Measurements from ENCODE around the gene MYO10.

Gene MYO10

DNA sequence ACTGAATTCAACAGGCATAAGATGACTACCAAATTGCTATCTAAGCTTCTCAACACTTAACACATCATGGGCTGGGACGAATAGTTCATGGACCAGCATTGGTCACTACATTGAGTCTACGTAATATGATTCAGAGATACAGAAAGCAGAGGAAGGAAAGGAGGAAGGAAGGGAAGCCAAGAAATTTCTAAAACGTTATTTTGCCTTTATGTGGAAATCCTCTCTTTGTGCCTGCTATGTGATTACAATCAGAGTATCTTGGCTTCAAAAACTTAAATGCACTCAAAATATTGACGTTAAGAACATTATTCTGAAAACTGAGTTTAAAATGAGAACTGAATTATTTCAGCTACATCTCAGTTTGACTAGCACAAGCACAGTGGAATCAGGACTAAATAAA, 231.1 kb downstream of the MYO10 start:
- no peak for DNase-seq

DNA sequence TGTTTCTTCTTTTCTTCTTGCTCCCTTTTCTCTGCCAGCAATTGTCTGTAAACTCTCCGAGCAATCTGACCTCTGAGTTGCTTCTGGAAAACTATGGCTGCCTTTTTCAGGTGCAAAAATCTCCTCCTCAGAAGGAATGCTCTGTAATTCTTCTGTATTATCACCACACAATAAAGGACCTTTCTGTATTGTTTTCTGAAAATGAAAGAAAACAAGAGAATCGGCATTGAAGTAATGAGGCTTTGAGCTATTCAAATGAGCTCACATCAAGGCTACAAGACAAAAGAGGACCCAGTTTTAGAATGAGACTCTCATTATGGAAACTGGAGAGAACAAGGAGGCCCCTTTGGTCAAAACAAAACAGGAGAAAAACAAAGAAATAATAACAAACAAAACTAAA, 233.1 kb downstream of the MYO10 start:
- no peak for DNase-seq

DNA sequence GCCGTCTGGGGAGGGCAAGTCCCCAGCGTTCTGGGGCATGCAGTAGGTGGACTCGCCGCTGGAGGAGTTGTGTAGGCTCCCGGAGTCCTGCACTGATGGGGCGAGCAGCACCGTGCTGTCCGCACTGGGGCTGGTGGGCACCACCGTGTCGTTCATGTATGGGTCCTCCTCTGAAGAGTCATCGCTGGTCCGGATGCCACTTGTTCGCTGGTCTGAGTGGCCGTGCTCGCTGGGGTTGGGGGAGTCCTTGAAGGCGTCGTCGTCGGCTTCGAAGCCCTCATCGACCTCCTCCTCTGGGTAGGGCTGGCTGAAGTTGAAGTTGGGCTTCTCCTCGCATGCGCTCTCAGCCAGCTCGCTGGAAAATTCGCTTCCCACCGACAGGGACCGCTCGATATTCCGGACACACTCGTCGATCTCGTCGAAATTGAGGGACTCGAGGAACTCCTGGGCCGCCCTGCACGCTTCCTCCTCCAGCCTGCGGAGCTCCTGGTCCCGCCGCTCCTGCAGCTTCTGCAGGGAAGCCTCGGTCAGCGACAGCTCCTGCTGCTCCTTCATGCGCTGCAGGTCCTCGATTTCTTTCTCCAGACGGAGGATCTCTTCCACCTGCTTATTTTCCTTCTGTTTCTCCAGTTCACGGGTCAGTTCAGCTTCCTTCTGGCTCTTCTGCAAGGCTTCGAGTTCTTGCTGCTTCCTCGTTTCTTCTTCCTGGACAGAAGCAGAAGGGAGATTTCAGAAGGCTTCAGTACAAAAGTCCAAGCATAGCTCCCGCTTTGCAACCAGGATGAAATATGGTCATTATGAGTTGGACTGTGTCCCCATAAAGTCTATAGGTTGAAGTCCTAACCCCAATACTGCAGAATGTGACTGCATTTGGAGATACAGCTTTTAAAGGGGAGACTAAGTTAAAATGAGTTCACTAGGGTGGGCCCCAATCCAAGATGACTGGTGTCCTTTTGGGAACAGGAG, 234.7 kb downstream of the MYO10 start:
- DNase-seq: no peak

DNA sequence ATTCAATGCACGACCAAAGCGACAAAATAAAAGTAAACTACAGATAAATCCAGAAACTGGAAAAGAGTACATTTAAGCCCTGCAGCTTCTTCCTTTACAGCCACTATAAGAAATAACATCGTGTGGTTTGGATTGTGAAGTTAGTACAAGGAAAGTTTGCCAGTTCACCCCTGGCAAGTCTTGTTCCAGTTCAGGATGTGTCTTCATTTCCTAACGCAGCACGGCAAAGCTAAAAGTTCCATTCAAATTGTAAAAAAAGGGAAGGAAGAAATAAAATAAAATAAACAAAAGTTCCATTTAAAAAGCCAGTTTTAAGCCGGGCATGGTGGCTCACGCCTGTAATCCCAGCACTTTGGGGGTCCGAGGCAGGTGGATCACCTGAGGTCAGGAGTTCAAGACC, 236.0 kb downstream of the MYO10 start:
- no peak for DNase-seq

DNA sequence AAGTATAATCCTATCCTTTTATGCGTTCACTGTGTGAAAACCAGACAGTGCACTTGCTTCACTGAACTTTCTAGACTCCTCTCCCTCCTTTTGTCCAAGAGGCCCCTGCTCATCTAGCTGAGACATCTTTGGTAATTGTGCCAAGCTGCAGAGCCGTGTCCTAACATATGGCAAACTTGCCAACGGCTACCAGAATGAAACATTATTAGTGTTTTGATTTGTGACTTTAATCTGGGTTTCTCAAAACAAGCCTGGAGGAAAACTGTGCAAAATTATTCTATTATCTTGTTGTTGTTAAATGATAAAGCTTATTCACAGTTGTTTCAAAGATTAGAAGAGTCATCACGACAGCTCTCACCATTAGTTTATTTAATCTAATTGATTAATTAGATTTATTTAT, 240.3 kb downstream of the MYO10 start:
- no peak for DNase-seq

DNA sequence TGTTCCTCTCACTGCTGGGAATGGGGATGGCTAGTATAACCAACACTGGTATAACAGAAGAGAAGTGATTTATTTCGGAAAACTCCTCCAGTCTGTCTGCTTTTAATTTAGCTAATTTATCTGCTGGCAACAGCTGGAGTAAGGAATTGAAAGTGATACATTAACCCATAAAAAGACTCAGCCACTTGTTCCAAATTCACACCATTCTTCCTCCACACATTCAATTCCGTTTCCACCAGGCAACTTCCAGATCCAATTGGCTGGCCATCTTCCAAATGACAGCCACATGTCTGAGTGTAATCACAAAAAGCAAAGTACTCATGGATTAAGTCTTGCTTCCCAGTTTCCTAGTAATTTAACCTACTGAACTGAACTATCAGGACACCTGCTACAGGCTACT, 242.2 kb downstream of the MYO10 start:
- DNase-seq: no peak

DNA sequence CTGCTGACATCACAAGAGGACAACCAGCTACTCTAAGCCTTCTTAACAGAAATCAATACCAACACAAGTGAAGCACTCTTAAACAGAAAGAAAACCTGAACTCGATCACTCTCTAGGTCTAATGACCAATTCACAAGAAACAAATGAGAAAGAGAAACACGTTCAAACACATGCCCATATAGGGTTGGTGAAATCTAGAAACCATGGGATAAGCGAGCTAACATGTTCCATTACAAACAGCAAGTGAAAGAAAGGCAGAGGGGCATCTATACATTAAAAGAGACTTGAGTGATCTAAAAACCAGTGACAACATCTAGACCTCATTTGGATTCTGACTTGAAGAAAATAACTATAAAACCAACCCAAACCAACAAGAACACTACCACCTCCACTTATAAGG, 244.4 kb downstream of the MYO10 start:
- DNase-seq: no peak

DNA sequence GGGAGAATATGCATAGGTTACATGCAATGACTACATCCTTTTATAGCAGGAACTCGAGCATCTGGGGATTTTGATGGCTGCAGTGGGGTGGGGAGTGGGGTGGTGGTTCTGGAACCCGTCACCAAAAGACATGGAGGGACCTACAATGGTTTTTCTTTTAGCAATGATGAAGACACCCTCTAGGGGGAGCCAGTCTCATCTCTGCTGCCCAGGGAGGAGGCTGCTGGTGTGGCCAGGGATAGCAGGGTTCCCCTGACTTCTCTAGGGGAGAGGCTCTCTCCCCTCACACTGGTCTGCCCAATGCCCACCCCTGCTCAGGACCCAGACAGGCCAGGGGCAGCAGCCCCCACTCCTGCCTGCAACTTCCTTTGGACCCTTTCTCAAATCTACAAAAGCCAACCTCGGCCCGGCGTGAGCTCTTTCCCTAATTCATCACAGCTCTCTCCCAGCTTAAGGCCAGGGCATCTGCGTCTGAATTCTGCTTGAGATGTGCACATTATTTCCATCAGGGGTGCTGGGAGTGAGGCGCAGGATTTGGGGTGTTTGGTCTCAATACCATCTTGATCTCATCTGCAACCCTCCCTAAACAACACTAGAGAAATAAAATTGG, 245.7 kb downstream of the MYO10 start:
- DNase-seq: peak in 1 of 3 experiments; percentile 51

DNA sequence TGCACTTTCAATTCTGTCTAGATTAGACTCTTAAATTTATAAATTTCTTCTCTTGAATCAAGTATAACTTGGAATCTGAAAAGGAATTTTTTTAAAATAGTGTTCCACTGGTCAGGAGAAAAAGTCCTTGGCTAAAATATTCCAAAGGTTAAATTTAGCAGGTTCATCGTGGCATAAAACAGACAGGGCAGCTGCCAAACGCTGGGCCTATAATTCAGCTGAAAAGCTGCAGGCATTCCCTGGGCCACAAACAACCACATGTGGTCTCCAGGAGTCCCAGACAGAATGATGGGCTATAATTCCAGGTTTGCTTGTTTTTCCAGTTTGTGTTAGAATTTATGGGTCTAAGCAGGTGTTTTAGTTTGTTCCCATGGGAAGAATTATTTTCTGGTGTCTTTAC, 248.2 kb downstream of the MYO10 start:
- DNase-seq: peak in 1 of 3 experiments; percentile 21

DNA sequence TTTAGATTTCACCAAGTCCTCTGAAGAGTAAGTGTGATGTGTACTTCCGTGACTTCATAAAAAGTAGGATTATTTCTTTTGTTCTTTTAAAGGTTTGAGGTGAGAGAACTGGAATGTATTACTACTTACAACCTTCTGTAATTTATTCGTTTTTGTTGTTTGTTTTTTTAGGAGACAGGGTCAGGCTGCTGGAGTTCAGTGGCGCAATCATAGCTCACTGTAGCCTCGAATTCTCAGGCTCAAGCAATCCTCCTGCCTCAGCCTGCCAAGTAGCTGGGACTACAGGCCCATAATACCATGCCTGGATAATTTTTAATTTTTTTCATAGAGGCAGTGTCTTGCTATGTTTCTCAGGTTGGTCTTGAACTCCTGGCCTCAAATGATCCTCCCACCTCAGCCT, 251.0 kb downstream of the MYO10 start:
- no peak for DNase-seq

DNA sequence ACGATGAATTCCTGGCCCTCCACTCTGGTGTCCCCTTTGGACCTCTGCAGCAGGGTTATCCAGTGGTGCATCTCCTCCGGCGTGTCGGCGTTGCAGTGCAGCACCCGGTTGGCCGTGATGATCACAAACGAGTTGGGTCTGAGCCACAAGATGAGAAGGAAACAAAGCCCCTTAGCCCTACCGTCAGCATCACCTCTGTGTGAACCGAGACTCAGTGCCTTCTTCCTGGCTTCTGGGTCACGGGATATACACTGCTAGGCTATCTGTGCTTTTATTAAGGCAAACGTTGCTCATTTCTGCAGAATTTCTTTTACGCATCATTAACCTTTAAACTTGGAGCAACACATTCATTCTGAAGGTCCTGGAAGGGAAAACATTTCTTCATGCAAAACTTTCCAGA, 254.2 kb downstream of the MYO10 start:
- no peak for DNase-seq

DNA sequence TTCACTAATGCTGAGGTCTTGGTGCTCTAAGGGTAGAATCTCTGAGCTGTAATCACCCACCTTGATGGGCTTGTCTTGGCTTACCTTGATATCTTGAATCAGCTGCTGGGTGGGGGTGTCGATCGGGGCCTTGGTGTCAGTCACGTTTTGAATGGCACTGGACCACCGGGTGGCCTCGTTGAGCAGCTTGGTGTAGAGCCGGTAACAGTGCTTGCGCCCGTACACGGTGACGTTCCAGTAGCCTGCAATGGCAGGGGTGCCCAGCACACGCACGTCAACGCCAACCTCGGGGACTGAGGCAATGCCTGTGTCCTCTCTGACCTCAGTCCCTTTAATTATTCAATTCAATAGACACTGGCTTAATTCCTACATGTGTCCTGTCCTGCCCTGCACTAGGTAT, 256.2 kb downstream of the MYO10 start:
- peak in 1 of 3 experiments; percentile 8 for DNase-seq

DNA sequence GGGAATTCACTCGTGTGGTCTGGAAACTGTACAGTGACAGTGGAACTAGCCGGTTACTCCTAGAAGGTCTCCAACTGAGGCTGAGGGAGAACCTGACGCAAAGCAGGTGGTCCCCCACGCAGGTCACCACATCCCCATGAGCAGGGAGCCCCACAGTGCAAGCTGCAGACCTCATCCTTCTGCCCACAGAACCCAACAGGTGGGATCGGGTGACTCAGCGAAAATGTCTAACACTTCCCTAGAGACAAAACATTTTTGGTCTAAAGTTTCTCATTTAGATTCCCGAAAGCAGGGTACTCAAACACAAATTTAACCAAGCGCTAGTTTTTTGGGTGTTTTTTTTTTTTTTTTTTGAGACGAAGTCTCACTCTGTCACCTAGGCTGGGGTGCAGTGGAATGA, 256.9 kb downstream of the MYO10 start:
- DNase-seq: no peak

DNA sequence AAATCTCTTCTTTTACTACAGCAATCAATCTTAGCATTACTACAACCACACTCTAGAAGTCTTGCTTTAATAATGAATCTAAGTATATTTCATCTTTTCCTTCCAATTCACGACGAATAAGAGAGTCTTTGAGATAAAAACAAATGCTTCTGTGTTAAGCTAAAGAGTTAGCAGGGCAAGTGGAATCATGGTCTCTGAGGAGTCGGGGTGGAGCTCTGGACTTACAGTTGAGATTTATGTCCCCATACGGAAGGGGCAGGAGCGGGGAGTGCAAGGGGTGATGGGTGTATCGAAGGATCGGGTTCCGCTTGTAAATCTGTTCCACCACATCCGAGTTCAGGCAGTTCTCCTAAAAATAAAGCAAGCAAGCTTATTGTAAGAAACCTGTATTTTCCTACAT, 260.3 kb downstream of the MYO10 start:
- DNase-seq: no peak

DNA sequence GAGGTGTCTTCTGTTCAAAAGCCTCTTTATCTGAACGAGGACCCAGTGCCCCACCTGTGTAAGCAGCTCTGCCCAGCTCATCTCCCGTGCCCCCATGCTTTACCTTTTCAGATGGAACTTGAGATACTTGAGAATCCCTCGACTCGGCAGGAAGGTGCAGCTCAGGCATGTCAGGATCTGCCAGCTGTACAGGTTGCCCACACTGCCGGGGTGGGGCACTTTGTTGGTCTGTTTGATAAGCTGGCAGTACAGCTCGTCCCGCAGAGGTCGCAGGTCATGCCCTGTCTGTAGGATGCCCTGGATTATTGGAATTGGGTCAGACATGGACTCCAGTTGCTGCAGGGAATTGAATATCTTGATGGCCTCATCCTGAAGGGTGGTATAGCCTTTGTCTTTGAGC, 261.3 kb downstream of the MYO10 start:
- DNase-seq: peak in 1 of 3 experiments; percentile 7

DNA sequence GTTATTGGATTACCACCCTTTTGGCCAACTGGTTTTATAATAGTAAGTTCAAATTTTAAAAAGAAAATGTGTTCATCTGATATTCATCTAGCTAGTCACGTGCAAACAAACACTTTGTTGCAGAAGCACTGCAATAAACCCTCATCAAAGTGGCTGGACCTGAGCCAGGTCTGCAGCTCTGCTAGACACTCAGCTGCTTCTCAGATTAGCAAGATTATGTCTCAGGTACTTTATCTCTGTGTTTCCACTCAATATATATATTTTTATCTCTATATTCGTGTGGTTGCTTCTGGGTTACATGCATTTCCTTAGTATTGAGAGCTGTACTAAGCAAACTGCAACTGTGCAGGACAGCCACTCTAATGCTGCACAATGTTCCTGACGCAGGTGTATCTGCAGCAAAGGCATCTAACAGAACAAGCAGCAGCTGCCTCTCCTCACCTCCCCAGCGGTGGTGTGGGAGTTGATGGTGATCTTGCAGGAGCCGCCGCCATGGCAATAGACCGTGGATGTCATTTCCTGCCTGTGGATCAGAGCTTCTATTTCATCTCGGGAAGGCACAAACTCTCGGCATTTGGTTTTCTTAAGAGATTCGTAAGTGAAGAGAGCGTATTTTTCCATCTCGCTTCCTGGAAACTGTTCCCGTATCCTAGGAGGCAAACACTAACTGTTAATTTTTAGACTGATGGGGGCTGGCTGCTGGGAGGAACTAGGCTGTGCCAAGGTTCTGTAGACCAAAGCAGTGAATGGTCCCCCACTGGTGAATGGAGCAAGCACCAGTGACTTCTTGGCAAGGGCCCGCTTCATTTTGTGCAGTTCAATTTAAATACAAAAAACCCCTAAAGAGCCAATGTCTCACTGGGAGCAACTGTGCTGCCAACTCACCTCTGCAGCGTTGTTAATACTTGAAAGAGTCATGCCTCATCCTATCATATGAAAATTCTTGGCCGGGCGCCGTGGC, 262.6 kb downstream of the MYO10 start:
- DNase-seq: peak in 2 of 3 experiments; percentile 43 to 66

DNA sequence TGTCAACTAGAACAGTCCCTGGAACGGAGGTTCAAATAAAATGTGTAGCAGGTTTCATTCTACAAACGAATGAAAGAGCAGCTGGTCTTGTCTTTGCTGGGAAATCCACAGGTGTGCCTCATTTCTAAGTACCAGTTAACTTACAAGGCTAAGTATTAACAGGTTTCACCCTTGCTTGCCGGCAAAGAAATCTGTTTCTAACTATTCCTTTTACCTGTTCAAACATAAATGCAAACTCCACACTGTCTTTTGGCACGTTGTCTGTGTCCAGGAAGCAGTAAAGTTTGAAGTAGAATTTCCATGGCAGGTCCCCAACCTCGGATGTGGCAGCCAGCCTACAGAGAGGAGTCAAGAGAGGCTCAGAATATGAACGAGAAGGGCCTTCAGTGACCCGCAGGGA, 264.9 kb downstream of the MYO10 start:
- no peak for DNase-seq

DNA sequence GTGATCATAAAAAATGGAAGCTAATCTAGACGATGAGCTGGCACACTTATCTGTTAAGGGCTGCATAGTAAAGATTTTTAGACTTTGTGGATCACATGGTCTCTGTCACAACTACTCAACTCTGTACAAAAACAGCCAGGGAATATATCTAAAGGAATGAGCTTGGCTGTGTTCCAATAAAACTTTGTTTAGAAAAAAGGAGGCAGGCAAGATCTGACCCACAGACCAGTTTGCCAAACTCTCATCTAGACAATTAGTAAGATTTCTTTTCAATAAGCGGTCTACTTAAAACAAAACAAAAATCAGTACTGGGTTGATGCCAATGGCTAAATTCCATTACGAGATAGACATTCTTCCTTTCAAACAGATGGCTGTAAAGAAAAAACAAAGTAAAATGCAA, 266.3 kb downstream of the MYO10 start:
- DNase-seq: no peak

DNA sequence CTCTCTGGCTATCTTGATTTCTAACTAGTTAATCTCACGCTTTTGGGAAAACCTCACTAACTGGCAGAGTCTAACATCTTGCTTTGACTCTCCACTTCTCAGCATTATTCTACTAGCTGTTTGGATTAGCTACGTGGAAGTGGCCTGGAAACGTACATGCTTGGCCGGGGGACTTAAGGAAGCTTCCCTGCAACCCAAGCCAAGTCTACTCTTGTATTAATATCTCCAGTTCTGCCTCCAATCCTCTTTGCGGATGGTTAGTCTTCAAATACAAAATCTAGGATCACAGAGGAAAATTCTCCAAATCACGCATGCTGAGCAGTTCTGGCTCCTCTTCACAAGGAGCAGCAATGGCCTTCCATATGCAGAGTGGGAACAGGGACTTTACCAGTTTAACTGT, 267.5 kb downstream of the MYO10 start:
- no peak for DNase-seq

DNA sequence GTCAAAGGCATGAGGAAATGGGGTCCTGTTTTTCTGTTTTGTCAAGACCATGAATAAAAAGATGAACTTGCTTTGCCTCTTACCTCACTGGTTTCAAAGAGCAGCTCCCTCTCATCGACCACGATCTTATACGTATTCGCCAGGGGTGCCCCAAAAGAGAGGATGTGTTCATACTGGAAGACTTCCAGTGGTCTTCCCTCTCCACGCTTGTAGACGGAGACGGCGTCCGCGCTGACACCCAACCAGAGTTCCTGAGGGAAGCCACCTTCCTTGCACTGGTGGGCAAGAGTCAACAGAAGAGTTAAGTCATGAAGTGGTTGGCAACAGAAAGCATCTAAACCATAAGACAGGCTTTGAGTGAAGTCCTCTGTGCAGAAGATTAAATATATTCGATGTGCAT, 267.9 kb downstream of the MYO10 start:
- DNase-seq: no peak

DNA sequence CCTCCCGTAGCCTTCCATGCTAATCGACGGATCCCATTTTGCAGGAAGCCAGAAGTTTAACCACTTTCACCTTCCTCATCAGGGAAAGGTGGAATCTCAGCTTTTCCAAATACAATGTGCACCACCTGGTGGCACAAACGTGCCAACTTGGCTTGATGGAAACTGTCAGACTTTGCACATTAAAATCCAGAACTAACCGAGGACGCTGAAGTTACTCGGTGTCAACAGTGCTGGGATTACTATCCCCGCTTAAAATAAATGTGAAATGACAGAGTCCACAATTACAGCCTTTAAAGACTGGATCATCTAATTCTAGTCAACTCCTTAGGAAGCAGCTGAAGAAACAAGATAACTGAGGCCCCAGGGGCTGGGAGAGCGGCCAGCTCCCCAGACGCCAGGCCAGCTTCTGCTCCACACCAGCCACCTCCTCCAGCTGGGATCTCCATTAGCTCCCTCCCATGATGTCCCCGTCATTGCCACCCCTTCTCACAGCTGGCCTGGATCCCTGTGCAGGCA, 269.1 kb downstream of the MYO10 start:
- DNase-seq: peak in 2 of 3 experiments; percentile 39 to 76

DNA sequence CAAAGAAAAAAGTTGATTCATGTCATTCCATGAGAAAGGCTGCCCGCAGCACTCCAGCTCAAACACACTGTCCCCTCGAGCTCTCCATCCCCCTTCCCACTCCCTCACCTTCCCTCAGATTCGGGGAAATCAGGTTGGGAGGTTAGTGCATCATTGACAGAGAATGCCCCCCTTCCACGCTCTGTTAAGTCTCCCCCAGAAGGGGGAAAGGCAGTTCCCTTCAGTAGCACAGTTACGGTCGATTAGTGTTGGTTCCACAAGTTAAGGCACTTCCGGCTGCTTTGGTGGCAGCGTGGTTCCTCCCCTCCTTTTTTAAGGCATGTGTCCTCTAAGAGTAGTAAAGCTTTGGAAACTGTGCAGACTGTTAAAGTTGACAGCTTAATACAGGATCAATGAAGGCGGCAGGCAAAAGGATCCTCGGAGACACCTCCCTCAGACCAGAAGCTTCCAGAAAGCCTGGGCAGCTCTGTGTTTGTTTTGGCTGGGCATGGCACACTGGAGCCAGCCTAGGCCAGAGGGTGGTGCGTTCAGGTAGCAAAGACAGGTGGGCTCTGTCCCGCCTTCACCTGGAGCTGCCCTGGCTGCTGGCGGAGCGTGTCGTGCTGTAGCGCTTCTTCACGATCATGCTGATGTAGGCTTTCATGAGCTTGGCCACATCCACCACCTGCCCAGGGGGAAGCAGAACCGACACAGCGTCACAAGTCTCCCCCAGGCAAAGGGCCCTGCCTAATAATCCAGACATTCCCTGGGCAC, 269.8 kb downstream of the MYO10 start:
- no peak for DNase-seq
